ENCODE measurements around the gene CBX2. TPM values are rescaled to one million over a fixed set of nuclear protein-coding genes. Genes with fewer than 3 reads are reported as not detected.

The CBX2 gene
- total RNA-seq, 4 donors from 2014 or later: 2.4 to 5.9 (median 4.5) TPM

GRCh38 chr17:79803421-79803996 is 25.6 kb downstream of the CBX2 start:
- H3K4me1 ChIP-seq: peaks cover 0 to 54% (median 30%) of the 10 kb centered on the region in 4 donors
- no peak overlapping the region for H3K4me3 ChIP-seq
- no peak overlapping the region for H3K27ac ChIP-seq
- DNase-seq (ENCODE audit: low spot score in 2 of 2): no peak
- TF ChIP-seq POLR2A (IDR thresholded peaks at IDR 0.05) (no peak), EP300 (IDR thresholded peaks at IDR 0.05) (no peak), CTCF (IDR thresholded peaks at IDR 0.05) (no peak)
- peaks cover 16 to 100% of the 10 kb centered on the region in 2 donors for H3K27me3 ChIP-seq
- H3K36me3 ChIP-seq: no peaks in the 10 kb centered on the region
- H3K9me3 ChIP-seq: no peaks in the 10 kb centered on the region
- WGBS, 2 donors: 0 to 11% methylated on average over 6 to 20 of the region's 31 CpGs

DNA sequence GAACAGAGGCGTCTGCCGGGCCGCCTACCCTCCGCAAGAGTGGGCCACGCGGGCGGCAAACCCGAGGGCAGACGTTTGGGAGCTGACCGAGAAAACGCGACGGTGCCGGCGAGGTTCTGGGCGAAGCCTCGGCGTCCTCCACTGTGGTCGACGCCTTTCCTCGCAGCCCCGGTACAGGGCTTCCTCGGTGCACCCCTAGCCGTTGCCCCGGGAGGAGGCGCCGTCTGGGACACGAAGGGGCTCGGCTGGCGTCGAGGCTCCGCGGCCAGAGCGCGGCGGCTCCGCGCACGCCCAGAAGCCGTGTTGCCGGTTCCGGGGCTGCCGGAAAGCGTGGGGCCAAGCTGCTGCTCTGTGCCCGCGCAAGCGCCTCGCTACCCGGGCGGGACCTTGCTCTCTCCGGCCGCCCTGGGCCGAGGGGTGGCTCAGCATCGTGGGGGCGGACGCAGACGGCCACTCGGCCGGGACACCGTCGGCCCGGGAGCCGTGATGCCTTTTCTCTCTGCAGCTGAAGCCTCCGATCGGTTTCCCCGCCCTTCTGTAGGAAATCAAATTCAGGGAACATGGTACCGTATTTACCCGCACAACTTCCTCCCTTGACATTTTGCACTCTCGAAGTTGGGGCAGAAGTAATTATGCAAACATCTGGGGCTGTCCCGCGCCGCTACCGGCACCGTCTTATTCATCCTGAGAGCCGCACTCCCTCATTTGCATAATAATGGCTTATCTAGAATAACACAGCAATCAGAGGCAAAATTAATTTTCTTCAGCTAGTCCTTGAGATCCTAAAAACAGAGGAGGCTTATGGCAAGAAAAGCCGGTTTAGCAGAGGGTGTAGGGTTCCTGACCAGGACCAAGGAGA is 26.3 kb downstream of the CBX2 start:
- H3K4me1 ChIP-seq: peaks cover 0 to 53% (median 24%) of the 10 kb centered on the region in 4 donors
- H3K36me3 ChIP-seq: no peaks in the 10 kb centered on the region
- peaks cover 16 to 100% of the 10 kb centered on the region in 2 donors for H3K27me3 ChIP-seq
- H3K4me3 ChIP-seq: peak overlapping the region in 1 of 4 donors; percentile 18
- 1 to 4% methylated on average over 19 to 26 of the region's 76 CpGs for WGBS, 2 donors
- TF ChIP-seq CTCF (IDR thresholded peaks at IDR 0.05) (no peak), POLR2A (IDR thresholded peaks at IDR 0.05) (no peak), EP300 (IDR thresholded peaks at IDR 0.05) (no peak)
- H3K9me3 ChIP-seq: no peaks in the 10 kb centered on the region
- no peak for DNase-seq (ENCODE audit: low spot score in 2 of 2)
- H3K27ac ChIP-seq: no peak overlapping the region

DNA sequence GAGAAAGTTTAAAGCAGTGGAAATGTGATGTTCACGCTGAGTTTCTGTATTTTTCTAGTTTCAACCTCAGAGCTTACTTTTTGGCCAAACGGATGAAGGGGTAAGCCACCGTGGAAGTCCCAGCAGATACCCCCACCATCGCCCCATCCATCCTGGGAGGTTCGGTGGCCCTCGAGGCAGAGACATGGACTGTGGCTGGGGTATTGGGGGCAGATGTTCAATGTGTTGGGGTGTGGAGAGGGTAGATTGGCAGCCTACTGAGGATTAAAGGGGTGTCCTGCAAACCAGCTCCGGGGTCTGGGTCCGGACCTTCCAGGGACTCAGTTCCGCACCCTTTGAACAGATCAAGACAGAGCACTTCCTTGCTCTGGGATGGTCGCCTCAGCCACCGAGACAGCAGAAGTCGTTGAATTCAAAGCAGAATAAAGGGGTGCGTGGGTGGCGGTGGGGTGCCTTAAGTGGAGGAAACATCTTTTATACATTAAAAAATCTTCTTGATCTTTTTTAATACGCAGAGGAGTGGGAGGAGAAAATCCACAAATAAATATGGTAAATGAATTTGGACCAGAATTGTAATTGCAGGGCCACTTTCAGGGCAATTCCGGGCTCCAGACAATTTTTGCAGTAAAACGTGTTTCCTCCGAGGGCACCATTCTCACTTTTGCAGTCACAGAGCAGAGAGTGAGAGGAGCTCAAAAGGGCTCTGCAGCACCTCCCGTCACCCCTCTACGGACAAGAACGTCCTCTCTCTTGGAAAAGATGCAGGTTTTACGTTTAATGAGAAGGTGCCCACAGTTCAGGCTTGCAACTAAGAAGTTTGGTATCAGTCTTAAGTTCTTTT is 27.1 kb downstream of the CBX2 start:
- TF ChIP-seq CTCF (IDR thresholded peaks at IDR 0.05) (no peak), EP300 (IDR thresholded peaks at IDR 0.05) (no peak), POLR2A (IDR thresholded peaks at IDR 0.05) (no peak)
- Histone ChIP-seq H3K9me3 (no peaks in the 10 kb centered on the region), H3K4me3 (no peak overlapping the region), H3K36me3 (no peaks in the 10 kb centered on the region), H3K4me1 (peaks cover 0 to 53% (median 26%) of the 10 kb centered on the region in 4 donors), H3K27me3 (peaks cover 14 to 99% of the 10 kb centered on the region in 2 donors), H3K27ac (no peak overlapping the region)
- WGBS, 2 donors: 14 to 15% methylated on average over 22 of the region's 22 CpGs
- no peak for DNase-seq (ENCODE audit: low spot score in 2 of 2)

DNA sequence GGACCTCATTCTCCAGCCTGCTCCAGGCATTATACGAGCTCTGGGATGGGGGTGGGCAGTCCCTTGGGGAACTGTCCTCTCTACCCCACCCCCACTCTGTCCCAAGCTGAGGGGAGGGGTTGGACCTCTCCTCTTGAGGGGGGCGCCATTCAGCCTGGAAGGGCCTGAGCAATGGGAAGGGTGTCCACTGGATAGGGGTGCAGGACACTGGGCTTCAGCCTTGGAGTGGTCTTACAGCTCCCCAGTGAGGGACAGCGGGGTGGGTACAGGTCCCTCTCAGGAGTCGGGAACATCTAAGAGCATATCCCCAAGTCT is 28.5 kb downstream of the CBX2 start:
- DNase-seq (ENCODE audit: low spot score in 2 of 2): no peak
- peaks cover 14 to 99% of the 10 kb centered on the region in 2 donors for H3K27me3 ChIP-seq
- H3K36me3 ChIP-seq: no peaks in the 10 kb centered on the region
- no peaks in the 10 kb centered on the region for H3K9me3 ChIP-seq
- H3K4me1 ChIP-seq: peaks cover 0 to 53% (median 29%) of the 10 kb centered on the region in 4 donors
- 16 to 19% methylated on average over 4 of the region's 4 CpGs for WGBS, 2 donors
- H3K4me3 ChIP-seq: no peak overlapping the region
- no peak overlapping the region for H3K27ac ChIP-seq
- TF ChIP-seq EP300 (IDR thresholded peaks at IDR 0.05) (no peak), CTCF (IDR thresholded peaks at IDR 0.05) (no peak), POLR2A (IDR thresholded peaks at IDR 0.05) (no peak)
